Islet of Langerhans (tissue), 1 donor: Measurements from ENCODE around the gene KIF7.
"Not testable (repeated sequence)": the region's sequence is repeated elsewhere in the genome, so short reads cannot be mapped to it uniquely, and the experiment has no call there.

Source experiments
- FAIRE-seq: peaks from one replicate; lab custom pipeline; 2011; peaks lifted over from hg19 to GRCh38; lab: Jason Lieb, UNC

The KIF7 gene

DNA sequence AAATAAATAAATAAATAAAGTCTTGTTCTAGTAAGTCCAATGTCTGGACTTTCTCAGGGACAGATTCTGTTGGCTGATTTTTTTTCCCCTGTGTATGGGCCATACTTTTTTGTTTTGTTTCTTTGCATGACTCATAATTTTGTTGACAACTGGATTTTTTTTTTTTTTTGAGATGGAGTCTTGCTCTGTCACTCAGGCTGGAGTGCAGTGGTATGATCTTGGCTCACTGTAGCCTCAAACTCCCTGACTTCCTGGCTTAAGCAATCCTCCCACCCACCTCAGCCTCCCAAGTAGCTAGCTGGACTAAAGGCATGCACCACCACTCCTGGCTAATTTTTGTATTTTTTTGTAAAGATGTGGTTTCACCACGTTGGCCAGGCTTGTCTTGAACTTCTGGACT is 41.1 kb downstream of the KIF7 start:
- FAIRE-seq = no peak

DNA sequence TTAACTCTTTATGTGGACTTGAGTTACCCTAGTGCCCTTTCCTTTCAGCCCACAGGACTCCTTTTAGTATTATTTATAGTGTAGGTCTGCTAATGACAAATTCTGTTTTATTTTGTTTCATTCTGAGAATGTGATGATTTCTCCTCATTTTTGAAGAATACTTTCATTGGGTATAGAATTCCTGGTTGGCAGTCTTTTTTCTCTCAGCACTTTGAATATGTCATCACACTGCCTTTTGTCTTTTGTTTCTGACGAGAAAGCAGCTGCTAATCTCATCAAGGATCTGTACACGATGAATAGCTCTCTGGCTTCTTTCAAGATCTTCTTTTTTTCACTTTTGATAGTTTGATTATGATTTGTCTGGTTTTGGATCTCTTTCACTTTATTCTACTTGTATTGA is 42.2 kb downstream of the KIF7 start:
- FAIRE-seq = no peak

DNA sequence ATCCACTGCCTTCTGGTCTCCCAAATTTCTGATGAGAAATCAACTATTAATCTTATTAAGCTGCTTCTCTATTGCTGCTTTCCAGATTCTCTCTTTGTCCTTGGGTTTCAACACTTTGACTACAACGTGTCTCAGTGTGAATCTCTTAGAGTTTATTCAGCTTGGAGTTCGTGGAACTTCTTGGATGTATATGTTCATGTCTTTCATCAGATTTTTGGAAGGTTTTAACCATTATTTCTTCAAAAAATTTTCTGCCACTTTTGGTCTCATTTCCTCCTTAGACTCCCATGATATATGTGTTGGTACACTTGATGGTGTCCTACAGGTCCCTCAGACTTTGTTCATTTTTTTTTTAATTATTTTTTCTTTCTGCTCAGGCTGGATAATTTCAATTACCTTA is 44.0 kb downstream of the KIF7 start:
- FAIRE-seq = no peak

DNA sequence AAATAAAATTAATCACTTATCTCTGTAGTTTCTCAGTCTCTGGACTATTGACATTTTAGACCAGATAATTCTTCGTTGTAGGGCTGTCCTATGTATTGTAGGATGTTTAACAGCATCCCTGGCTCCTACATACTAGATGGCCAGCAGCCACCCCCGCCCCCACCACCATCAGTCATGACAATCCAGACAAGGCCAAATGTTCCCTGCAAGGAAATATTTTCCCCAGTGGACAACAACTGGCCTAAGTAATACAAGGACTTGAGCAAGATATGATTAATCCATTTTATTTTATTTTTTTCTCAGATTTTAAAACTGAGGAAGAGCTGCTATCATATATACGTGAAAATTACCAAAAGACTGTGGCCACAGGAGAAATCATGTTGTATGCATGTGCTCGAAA is 56.2 kb downstream of the KIF7 start:
- no peak for FAIRE-seq

DNA sequence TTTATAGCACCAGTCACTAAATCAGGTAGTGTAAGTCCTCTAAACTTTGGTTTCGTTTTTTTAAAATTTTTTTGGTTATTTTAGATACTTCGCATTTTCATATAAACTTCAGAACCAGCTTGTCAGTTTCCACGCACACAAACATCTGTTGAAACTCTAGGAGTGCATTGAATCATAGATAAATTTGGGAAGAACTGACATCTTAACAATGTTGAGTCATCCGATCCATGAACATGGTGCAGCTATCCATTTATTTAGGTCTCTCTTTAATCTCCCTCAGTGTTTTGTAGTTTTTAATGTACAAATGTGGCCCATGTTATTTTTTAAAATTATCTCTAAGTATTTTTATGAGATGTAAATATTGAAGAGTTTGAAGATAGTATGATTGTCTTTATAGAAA is 62.2 kb downstream of the KIF7 start:
- no peak for FAIRE-seq

DNA sequence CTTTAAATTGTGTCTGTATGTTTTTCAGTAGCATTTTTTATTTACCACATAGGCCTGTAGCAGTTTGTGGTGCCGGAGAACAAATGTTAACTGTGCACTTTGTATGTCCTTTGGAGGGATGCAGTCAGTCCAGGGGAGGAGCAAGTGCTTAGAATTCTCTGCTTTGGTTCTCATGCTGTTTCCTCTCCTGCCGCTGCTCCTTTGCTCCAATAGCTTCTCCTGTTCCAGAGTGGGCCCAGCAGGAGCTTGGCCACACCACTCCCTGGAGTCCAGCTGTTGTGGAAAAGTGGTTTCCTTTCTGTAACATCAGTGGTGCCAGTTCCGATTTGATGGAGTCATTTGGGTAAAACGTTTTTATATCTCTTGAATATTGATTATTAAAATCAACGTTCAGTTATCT is 63.4 kb downstream of the KIF7 start:
- FAIRE-seq = no peak

DNA sequence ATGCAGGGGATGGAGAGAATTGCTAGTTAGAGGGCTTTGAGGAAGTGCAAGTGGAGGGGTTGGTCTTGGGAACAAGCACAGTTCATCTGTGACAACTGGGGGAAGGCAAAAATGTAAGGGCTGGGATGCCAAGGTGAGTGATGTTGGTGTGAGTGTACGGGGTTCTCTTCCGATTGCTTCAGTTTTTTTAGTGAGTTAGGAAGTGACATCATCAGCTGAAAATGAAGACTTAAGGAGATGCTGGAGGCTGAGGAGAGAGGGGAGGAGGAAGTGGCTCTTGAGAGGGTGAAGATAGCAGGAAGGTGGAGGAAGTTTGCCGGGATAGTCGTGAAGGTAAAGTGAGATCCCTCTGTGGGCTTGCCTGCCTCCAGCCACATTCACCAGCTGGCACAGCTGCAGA is 67.3 kb downstream of the KIF7 start:
- no peak for FAIRE-seq

DNA sequence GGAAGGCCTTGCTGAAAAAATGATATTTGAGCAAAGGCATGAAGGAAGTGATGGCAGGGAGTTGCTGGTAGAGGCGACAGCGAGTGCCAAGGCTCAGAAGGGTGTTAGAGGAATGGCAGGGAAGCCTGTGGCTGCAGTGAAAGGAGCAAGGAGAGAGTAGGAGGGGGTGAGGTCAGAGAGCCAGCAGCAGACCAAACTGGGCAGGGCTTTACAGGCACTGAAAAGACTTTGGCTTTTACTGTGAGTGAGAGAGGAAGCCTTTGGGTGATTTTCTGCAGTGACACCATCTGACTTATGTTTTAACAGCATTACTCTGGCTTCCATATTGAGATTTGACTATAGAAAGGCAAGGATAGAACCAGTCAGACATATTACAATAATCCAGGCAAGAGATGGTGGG is 68.6 kb downstream of the KIF7 start:
- FAIRE-seq = no peak

DNA sequence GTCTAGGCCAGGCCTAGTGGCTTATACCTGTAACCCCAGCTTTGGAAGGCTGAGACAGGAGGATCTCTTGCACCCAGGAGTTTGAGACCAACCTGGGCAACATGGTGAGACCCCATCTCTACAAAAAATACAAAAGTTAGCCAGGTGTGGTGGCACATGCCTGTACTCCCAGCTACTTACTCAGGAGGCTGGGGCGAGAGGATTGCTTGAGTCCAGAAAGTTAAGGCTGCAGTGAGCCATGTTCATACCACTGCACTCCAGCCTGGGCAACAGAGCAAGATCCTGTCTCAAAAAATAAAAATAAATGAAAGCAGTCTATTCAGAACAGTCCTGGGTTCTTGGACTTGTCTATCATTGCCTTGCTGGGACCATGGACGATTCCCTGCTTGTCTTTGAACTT is 74.5 kb downstream of the KIF7 start:
- not testable (repeated sequence) for FAIRE-seq

DNA sequence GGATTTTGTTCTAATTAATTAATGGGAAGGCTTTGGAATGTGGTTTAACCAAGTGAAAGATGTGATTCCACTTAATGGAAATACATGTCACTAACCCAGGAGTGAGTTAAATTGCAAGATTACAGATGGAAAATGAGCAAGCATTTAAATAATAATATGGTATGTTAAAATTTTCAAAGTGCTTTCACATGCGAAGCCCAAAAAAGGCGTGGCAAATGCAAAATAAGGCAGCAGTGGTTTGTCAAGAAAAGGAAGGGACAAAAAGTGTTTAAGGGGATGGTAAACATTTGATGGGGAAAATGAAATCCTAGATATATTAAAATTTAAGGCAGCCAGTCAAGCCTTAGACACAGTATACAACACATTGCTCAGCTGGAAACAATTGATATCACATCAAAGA is 77.1 kb downstream of the KIF7 start:
- no peak for FAIRE-seq
